Measurements from ENCODE around the gene RPL9. TPM values are rescaled to one million over a fixed set of nuclear protein-coding genes. Genes with fewer than 3 reads are reported as not detected.

RPL9 gene
- total RNA-seq, 2 donors from 2014 or later, result 1,913 to 2,275 TPM

DNA sequence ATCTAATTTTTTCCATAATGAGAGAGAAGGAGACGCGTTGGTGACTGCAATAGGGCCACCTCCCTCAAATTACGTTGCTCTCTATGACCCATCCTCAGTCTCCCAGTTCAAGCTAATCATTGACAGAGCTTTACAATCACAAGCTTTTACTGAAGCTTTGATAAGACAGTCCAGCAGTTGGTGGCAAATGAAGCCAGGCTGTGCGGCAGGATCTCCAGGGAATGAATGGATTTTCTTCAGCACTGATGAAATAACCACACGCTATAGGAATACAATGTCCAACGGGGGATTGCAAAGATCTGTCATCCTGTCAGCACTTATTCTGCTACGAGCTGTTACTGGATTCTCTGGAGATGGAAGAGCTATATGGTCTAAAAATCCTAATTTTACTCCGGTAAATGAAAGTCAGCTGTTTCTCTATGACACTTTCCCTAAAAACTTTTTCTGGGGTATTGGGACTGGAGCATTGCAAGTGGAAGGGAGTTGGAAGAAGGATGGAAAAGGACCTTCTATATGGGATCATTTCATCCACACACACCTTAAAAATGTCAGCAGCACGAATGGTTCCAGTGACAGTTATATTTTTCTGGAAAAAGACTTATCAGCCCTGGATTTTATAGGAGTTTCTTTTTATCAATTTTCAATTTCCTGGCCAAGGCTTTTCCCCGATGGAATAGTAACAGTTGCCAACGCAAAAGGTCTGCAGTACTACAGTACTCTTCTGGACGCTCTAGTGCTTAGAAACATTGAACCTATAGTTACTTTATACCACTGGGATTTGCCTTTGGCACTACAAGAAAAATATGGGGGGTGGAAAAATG is 51.7 kb downstream of the RPL9 start, which contains the start of gene KLB:
Gene KLB, plus strand, starts transcription at position 168 of the 821 bp plus-strand sequence. Its CDS starts 20 bp downstream, at position 188.
- ATAC-seq, result no peak

More for the DNA sequence above, 51.7 kb downstream of the RPL9 start, which contains the start of gene KLB:
- Mint-ChIP-seq H3K27ac (no peak within 1 kb of the TSS), H3K9me3 (no peaks in the 10 kb centered on the region), H3K36me3 (no peaks in the 10 kb centered on the region)
- no peak for DNase-seq (ENCODE audit: low spot score in 2 of 2)

Other genes starting within 250 kb of the RPL9 start
- gene RFC1, start 92.6 kb downstream of the RPL9 start, total RNA-seq, result 100 to 1,000 TPM in 1 of 2 donors, 10 to 100 TPM in 1; 97.7 to 105 TPM
- not detected for gene KLB, start 52.0 kb downstream of the RPL9 start, total RNA-seq
- gene LIAS, start 134 bp upstream of the RPL9 start, total RNA-seq, result 10 to 100 TPM; 23.2 to 40.2 TPM
- gene UGDH, start 68.5 kb upstream of the RPL9 start, total RNA-seq, result 10 to 100 TPM; 26.0 to 26.6 TPM
- gene SMIM14, start 179.9 kb upstream of the RPL9 start, total RNA-seq, result 1 to 10 TPM; 1.3 to 4.7 TPM
- gene UBE2K, start 239.2 kb upstream of the RPL9 start, total RNA-seq, result 10 to 100 TPM; 70.8 to 78.8 TPM